Uterus (tissue), 2 donors: ENCODE measurements around the gene PIGM.

Experiments used
- POLR2A ChIP-seq, 2 donors: fragments of 450-650 bp; IDR thresholded peaks; one replicate each; pipeline ENCODE4 v1.6.1; 2016; ENCODE audit warnings: antibody characterized with exemption in 2 of 2, mild to moderate bottlenecking in 1 of 2, moderate library complexity in 1 of 2
- TF ChIP-seq, protein P1 (sequence below), 4 experiments: fragments of 200-600 bp in 2 of 4; fragments of 450-650 bp in 2 of 4; sonication (generic) in 2 of 4; IDR thresholded peaks; one replicate each; pipeline ENCODE4 v1.5.1; 2016 to 2019; ENCODE audit warnings: antibody characterized with exemption in 4 of 4, mild to moderate bottlenecking in 2 of 4, moderate library complexity in 1 of 4

DNA sequence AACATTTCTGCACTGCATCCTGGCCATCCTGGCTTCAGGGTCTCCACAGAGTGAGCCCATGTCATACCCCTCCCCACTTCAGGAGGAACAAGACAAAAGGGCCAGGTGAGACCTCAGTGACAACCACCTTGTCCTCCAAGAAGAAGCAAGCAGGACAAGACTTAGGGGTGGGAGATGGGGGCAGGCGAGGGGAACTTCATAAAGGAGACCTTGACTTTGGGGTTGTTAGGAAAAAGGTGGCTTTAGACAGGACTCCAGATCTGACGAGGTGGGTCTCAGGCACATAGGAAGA lies 53.7 kb downstream of the PIGM start:
- TF ChIP-seq, protein P1, sequence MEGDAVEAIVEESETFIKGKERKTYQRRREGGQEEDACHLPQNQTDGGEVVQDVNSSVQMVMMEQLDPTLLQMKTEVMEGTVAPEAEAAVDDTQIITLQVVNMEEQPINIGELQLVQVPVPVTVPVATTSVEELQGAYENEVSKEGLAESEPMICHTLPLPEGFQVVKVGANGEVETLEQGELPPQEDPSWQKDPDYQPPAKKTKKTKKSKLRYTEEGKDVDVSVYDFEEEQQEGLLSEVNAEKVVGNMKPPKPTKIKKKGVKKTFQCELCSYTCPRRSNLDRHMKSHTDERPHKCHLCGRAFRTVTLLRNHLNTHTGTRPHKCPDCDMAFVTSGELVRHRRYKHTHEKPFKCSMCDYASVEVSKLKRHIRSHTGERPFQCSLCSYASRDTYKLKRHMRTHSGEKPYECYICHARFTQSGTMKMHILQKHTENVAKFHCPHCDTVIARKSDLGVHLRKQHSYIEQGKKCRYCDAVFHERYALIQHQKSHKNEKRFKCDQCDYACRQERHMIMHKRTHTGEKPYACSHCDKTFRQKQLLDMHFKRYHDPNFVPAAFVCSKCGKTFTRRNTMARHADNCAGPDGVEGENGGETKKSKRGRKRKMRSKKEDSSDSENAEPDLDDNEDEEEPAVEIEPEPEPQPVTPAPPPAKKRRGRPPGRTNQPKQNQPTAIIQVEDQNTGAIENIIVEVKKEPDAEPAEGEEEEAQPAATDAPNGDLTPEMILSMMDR (IDR thresholded peaks at IDR 0.05) = no peak
- TF ChIP-seq POLR2A (IDR thresholded peaks at IDR 0.05) = no peak
